Bronchus fibroblast of lung (primary cell): ENCODE results near the gene CAPN7. TPM values are rescaled to one million over a fixed set of nuclear protein-coding genes. Genes with fewer than 3 reads are reported as not detected.

Source experiments
- total RNA-seq: library from RNA; depleted of rRNA; stranded (reverse); fragments of >200 nt; gene quantifications from 2 replicates; pipeline ENCODE4 v1.2.3, GENCODE V29; 2015

The CAPN7 gene
- 8.6 and 16.6 TPM in 2 replicates for total RNA-seq

GRCh38 chr3:15205934-15206661 lies at the start of gene CAPN7:
Gene CAPN7 (plus strand): TSS chr3:15206246. CDS start chr3:15206496, 250 bp downstream.

Other genes starting within 250 kb of the CAPN7 start
- gene MRPS25, start 140.9 kb upstream of the CAPN7 start, total RNA-seq = 31.4 and 33.6 TPM in 2 replicates
- 15.5 and 16.1 TPM in 2 replicates for gene RBSN, start 107.1 kb upstream of the CAPN7 start, total RNA-seq
- 6.5 and 6.6 TPM in 2 replicates for gene SH3BP5, start 126.3 kb downstream of the CAPN7 start, total RNA-seq
- 16.0 and 24.1 TPM in 2 replicates for gene METTL6, start 221.3 kb downstream of the CAPN7 start, total RNA-seq
- gene EAF1, start 221.4 kb downstream of the CAPN7 start, total RNA-seq = 12.6 and 13.8 TPM in 2 replicates